Measurements from ENCODE around the gene KRT76.

Gene KRT76

DNA sequence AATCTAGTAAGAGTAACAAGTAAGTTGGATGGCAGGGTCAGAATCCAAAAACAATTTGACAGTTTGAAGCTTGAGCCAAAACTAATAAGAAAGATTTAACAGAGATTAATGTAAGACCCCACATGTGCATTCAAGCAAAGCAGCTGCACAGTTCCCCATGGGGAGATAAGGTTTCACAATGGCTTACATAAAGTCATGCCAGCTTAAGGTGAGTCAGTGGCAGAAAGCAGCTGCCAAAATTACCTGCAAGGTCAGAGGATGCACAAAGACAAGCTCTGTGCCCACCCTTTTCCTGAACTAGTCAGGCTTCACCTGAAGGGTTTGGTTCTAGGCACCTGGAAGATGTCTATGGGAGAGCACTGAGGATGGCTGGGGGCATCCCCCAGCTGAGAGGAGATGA, 37.2 kb downstream of the KRT76 start:
- H3K36me3 ChIP-seq, result no peaks in the 10 kb centered on the region
- TF ChIP-seq, protein P1, sequence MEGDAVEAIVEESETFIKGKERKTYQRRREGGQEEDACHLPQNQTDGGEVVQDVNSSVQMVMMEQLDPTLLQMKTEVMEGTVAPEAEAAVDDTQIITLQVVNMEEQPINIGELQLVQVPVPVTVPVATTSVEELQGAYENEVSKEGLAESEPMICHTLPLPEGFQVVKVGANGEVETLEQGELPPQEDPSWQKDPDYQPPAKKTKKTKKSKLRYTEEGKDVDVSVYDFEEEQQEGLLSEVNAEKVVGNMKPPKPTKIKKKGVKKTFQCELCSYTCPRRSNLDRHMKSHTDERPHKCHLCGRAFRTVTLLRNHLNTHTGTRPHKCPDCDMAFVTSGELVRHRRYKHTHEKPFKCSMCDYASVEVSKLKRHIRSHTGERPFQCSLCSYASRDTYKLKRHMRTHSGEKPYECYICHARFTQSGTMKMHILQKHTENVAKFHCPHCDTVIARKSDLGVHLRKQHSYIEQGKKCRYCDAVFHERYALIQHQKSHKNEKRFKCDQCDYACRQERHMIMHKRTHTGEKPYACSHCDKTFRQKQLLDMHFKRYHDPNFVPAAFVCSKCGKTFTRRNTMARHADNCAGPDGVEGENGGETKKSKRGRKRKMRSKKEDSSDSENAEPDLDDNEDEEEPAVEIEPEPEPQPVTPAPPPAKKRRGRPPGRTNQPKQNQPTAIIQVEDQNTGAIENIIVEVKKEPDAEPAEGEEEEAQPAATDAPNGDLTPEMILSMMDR (IDR thresholded peaks at IDR 0.05), result no peak
- no peaks in the 10 kb centered on the region for H3K9me3 ChIP-seq
- H3K27me3 ChIP-seq, result peaks cover 11% of the 10 kb centered on the region
- H3K27ac ChIP-seq, result no peak overlapping the region
- no peaks in the 10 kb centered on the region for H3K4me1 ChIP-seq (ENCODE audit: control insufficient read depth in 1 of 2, insufficient read depth in 1 of 2, low read depth in 1 of 2, low read length in 1 of 2)
- H3K4me3 ChIP-seq (ENCODE audit: low read depth in 1 of 2, low read length in 1 of 2), result no peak overlapping the region

GRCh38 chr12:52735816-52736632, 41.1 kb downstream of the KRT76 start:
- H3K36me3 ChIP-seq, result no peaks in the 10 kb centered on the region

DNA sequence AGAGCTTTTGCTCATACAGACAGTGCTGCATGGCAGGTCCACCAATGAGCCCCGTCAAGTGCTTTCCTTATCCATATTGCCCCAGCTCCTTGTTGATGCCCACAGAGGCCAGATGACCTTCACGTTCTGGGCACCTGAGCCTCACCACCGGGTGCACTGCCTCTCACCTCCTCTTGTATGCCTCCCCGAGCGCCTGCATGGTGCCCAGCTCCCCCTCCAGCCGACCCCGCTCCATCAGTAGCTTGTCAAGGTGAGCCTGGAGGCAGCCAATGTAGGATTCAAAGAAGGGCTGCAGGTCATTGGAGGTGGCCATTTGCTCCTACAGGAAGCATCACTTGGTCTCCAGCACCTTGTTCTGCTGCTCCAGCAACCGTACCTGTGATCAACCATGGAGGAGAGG, 42.0 kb downstream of the KRT76 start:
- Histone ChIP-seq H3K9me3 (no peaks in the 10 kb centered on the region), H3K4me1 (ENCODE audit: control insufficient read depth in 1 of 2, insufficient read depth in 1 of 2, low read depth in 1 of 2, low read length in 1 of 2) (no peaks in the 10 kb centered on the region), H3K27ac (no peak overlapping the region), H3K27me3 (peaks cover under 1% of the 10 kb centered on the region), H3K4me3 (ENCODE audit: low read depth in 1 of 2, low read length in 1 of 2) (no peak overlapping the region), H3K36me3 (no peaks in the 10 kb centered on the region)
- TF ChIP-seq, protein P1 (IDR thresholded peaks at IDR 0.05), result no peak

More at GRCh38 chr12:52735816-52736632, 41.1 kb downstream of the KRT76 start:
- Histone ChIP-seq H3K27ac (no peak overlapping the region), H3K27me3 (peaks cover 4% of the 10 kb centered on the region), H3K4me3 (ENCODE audit: low read depth in 1 of 2, low read length in 1 of 2) (no peak overlapping the region), H3K4me1 (ENCODE audit: control insufficient read depth in 1 of 2, insufficient read depth in 1 of 2, low read depth in 1 of 2, low read length in 1 of 2) (no peaks in the 10 kb centered on the region), H3K9me3 (no peaks in the 10 kb centered on the region)
- TF ChIP-seq, protein P1 (IDR thresholded peaks at IDR 0.05), result no peak

DNA sequence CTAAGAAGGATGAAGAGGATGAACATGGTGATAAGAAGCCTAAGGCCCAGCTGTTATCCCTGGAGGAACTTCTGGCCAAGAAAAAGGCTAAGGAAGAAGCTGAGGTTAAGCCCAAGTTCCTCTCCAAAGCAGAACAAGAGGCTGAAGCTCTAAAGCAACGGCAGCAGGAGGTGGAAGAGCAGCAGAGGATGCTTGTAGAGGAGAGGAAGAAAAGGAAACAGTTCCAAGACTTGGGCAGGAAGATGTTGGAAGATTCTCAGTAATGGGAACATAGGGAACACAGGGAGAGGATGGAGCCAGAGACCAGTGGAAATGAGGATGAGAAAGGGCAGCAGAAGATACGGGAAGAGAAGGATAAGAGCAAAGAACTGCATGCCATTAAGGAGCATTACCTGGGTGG, 46.4 kb downstream of the KRT76 start:
- no peaks in the 10 kb centered on the region for H3K36me3 ChIP-seq
- H3K27me3 ChIP-seq, result peaks cover 26% of the 10 kb centered on the region
- no peak overlapping the region for H3K4me3 ChIP-seq (ENCODE audit: low read depth in 1 of 2, low read length in 1 of 2)
- TF ChIP-seq, protein P1 (IDR thresholded peaks at IDR 0.05), result no peak
- H3K27ac ChIP-seq, result no peak overlapping the region
- H3K9me3 ChIP-seq, result no peaks in the 10 kb centered on the region
- no peaks in the 10 kb centered on the region for H3K4me1 ChIP-seq (ENCODE audit: control insufficient read depth in 1 of 2, insufficient read depth in 1 of 2, low read depth in 1 of 2, low read length in 1 of 2)

GRCh38 chr12:52730383-52730782, 46.8 kb downstream of the KRT76 start:
- Histone ChIP-seq H3K27me3 (peaks cover 26% of the 10 kb centered on the region), H3K27ac (no peak overlapping the region), H3K36me3 (no peaks in the 10 kb centered on the region), H3K9me3 (no peaks in the 10 kb centered on the region), H3K4me3 (ENCODE audit: low read depth in 1 of 2, low read length in 1 of 2) (no peak overlapping the region), H3K4me1 (ENCODE audit: control insufficient read depth in 1 of 2, insufficient read depth in 1 of 2, low read depth in 1 of 2, low read length in 1 of 2) (no peaks in the 10 kb centered on the region)
- TF ChIP-seq, protein P1 (IDR thresholded peaks at IDR 0.05), result no peak
